Hindlimb muscle (tissue), 1 donor: ENCODE results near the gene FGF2. TPM values are rescaled to one million over a fixed set of nuclear protein-coding genes. Genes with fewer than 3 reads are reported as not detected.
"Not testable (repeated sequence)": the region's sequence is repeated elsewhere in the genome, so short reads cannot be mapped to it uniquely, and the experiment has no call there.

Experiments
- DNase-seq: peaks from one replicate; pipeline ENCODE4 v3.0.0-alpha.2; 2013
- polyA plus RNA-seq: library from polyadenylated mRNA; unstranded; fragments of 120-200 nt; gene quantifications from one replicate; pipeline ENCODE4 v1.2.1, GENCODE V29; 2013; ENCODE audit not compliant: insufficient read length

The FGF2 gene
- polyA plus RNA-seq, 1 donor = 5.9 TPM

GRCh38 chr4:122847931-122848330 lies 21.3 kb downstream of the FGF2 start:
- no peak for DNase-seq

- DNase-seq = not testable (repeated sequence)
Observed at GRCh38 chr4:122849789-122850188, 23.2 kb downstream of the FGF2 start.

GRCh38 chr4:122851568-122851967 lies 24.9 kb downstream of the FGF2 start:
- DNase-seq = no peak

- peak; percentile 93 for DNase-seq
Observed at GRCh38 chr4:122854447-122855352, 28.1 kb downstream of the FGF2 start.

GRCh38 chr4:122855353-122855890 lies 28.8 kb downstream of the FGF2 start:
- peak; percentile 32 for DNase-seq

GRCh38 chr4:122857160-122857559 lies 30.5 kb downstream of the FGF2 start:
- DNase-seq = no peak

- DNase-seq = no peak
Observed at GRCh38 chr4:122858705-122859104, 32.1 kb downstream of the FGF2 start.

- DNase-seq = peak; percentile 76
Observed at GRCh38 chr4:122861172-122861943, 34.7 kb downstream of the FGF2 start.

- no peak for DNase-seq
Observed at GRCh38 chr4:122863639-122864038, 37.0 kb downstream of the FGF2 start.

- no peak for DNase-seq
Observed at GRCh38 chr4:122865425-122865824, 38.8 kb downstream of the FGF2 start.

- not testable (repeated sequence) for DNase-seq
Observed at GRCh38 chr4:122868235-122868634, 41.6 kb downstream of the FGF2 start.

GRCh38 chr4:122873146-122873545 lies 46.5 kb downstream of the FGF2 start:
- DNase-seq = no peak

GRCh38 chr4:122873821-122874593 lies 47.4 kb downstream of the FGF2 start:
- no peak for DNase-seq

- no peak for DNase-seq
Observed at GRCh38 chr4:122875949-122876348, 49.3 kb downstream of the FGF2 start.

GRCh38 chr4:122876456-122876855 lies 49.8 kb downstream of the FGF2 start:
- no peak for DNase-seq

- no peak for DNase-seq
Observed at GRCh38 chr4:122879001-122879400, 52.4 kb downstream of the FGF2 start.

- DNase-seq = peak; percentile 61
Observed at GRCh38 chr4:122882857-122883735, 56.5 kb downstream of the FGF2 start.

- peak; percentile 40 for DNase-seq
Observed at GRCh38 chr4:122884499-122884898, 57.9 kb downstream of the FGF2 start.

GRCh38 chr4:122889726-122890125 lies 63.1 kb downstream of the FGF2 start:
- DNase-seq = no peak

GRCh38 chr4:122890147-122890795 lies 63.6 kb downstream of the FGF2 start:
- no peak for DNase-seq

GRCh38 chr4:122894827-122895226 lies 68.2 kb downstream of the FGF2 start:
- DNase-seq = no peak
